Neutrophil (primary cell): Measurements from ENCODE around the gene CPLANE2.
A peak's percentile ranks its signal among the peaks of the same experiment; 100 is the strongest.
"Not testable (repeated sequence)": the region's sequence is repeated elsewhere in the genome, so short reads cannot be mapped to it uniquely, and the experiment has no call there.

Experiments used
- H3K27ac ChIP-seq: fragments of 200-600 bp; sonication (generic); 2 replicates; pipeline ENCODE4 v1.5.1; 2016; ENCODE audit warnings: mild to moderate bottlenecking, moderate library complexity
- H3K27me3 ChIP-seq: fragments of 200-600 bp; sonication (generic); 2 replicates; pipeline ENCODE4 v1.6.0; 2016; ENCODE audit warnings: mild to moderate bottlenecking
- H3K36me3 ChIP-seq: fragments of 200-600 bp; sonication (generic); 2 replicates; pipeline ENCODE4 v1.5.1; 2017
- H3K4me1 ChIP-seq, 2 experiments: fragments of 200-600 bp in 1 of 2; sonication (generic) in 1 of 2; 1 replicate in 1 of 2; 2 replicates in 1 of 2; pipeline versions ENCODE4 v1.5.1 to v1.6.1; 2013 to 2016; ENCODE audit warnings: low read depth in 1 of 2, low read length in 1 of 2, mild to moderate bottlenecking in 1 of 2, moderate library complexity in 1 of 2; ENCODE audit not compliant: control insufficient read depth in 1 of 2, insufficient read depth in 1 of 2
- H3K4me3 ChIP-seq, 2 experiments: fragments of 200-600 bp in 1 of 2; sonication (generic) in 1 of 2; 1 replicate in 1 of 2; 2 replicates in 1 of 2; pipeline ENCODE4 v1.5.1; 2013 to 2016; ENCODE audit warnings: low read depth in 1 of 2, low read length in 1 of 2, mild to moderate bottlenecking in 1 of 2, moderate library complexity in 1 of 2
- H3K9me3 ChIP-seq: fragments of 200-600 bp; sonication (generic); 2 replicates; pipeline ENCODE4 v1.5.1; 2016
- TF ChIP-seq, protein P1 (sequence below): fragments of 200-600 bp; sonication (generic); IDR thresholded peaks from 2 replicates; pipeline ENCODE4 v1.5.1; 2016; ENCODE audit warnings: antibody characterized with exemption

CPLANE2 gene

GRCh38 chr1:16248007-16248436 is 11.0 kb upstream of the CPLANE2 start:
- H3K27ac ChIP-seq = peak overlapping the region; percentile 40

GRCh38 chr1:16247441-16247840 is 10.5 kb upstream of the CPLANE2 start:
- Histone ChIP-seq H3K27ac (no peak overlapping the region), H3K4me1 (peaks cover 6 to 8% of the 10 kb centered on the region in 2 experiments), H3K27me3 (no peaks in the 10 kb centered on the region), H3K9me3 (no peaks in the 10 kb centered on the region), H3K4me3 (no peak overlapping the region), H3K36me3 (peaks cover 37% of the 10 kb centered on the region)
- TF ChIP-seq, protein P1, sequence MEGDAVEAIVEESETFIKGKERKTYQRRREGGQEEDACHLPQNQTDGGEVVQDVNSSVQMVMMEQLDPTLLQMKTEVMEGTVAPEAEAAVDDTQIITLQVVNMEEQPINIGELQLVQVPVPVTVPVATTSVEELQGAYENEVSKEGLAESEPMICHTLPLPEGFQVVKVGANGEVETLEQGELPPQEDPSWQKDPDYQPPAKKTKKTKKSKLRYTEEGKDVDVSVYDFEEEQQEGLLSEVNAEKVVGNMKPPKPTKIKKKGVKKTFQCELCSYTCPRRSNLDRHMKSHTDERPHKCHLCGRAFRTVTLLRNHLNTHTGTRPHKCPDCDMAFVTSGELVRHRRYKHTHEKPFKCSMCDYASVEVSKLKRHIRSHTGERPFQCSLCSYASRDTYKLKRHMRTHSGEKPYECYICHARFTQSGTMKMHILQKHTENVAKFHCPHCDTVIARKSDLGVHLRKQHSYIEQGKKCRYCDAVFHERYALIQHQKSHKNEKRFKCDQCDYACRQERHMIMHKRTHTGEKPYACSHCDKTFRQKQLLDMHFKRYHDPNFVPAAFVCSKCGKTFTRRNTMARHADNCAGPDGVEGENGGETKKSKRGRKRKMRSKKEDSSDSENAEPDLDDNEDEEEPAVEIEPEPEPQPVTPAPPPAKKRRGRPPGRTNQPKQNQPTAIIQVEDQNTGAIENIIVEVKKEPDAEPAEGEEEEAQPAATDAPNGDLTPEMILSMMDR = no peak

More at GRCh38 chr1:16248007-16248436, 11.0 kb upstream of the CPLANE2 start:
- H3K4me1 ChIP-seq = peaks cover 6 to 8% of the 10 kb centered on the region in 2 experiments
- TF ChIP-seq, protein P1 = no peak
- no peaks in the 10 kb centered on the region for H3K9me3 ChIP-seq
- H3K27me3 ChIP-seq = no peaks in the 10 kb centered on the region
- no peak overlapping the region for H3K4me3 ChIP-seq
- peaks cover 43% of the 10 kb centered on the region for H3K36me3 ChIP-seq

DNA sequence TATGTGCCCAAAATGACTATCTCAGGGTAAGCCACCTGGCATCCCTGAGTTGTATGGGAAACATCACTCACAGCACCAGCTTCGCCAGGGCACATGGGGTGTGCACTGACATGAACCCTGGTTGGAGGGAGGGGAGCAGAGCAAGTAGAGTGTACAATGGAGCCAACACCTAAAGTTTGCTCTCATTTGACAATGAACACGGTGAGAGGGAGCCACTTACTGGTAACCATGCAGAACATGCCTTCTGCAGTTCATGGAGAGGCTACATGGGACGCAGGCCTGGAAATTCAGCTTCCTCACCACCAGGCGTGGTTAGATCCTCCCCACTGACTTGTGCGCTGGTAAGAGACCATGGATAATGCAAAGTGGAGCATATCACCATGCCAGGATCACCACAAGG is 10.0 kb upstream of the CPLANE2 start:
- H3K27me3 ChIP-seq = no peaks in the 10 kb centered on the region
- peaks cover 6 to 8% of the 10 kb centered on the region in 2 experiments for H3K4me1 ChIP-seq
- H3K4me3 ChIP-seq = no peak overlapping the region
- H3K27ac ChIP-seq = no peak overlapping the region
- TF ChIP-seq, protein P1 = no peak
- peaks cover 32% of the 10 kb centered on the region for H3K36me3 ChIP-seq
- H3K9me3 ChIP-seq = no peaks in the 10 kb centered on the region

- H3K4me3 ChIP-seq, H3K27ac ChIP-seq, H3K27me3 ChIP-seq, H3K9me3 ChIP-seq, H3K4me1 ChIP-seq: not testable (repeated sequence)
- H3K36me3 ChIP-seq = peaks cover 25% of the 10 kb centered on the region
Measured at GRCh38 chr1:16246239-16246638, 9.3 kb upstream of the CPLANE2 start.

- Histone ChIP-seq H3K36me3 (peaks cover 19% of the 10 kb centered on the region), H3K27me3 (no peaks in the 10 kb centered on the region), H3K4me3 (no peak overlapping the region), H3K9me3 (no peaks in the 10 kb centered on the region), H3K27ac (no peak overlapping the region), H3K4me1 (peaks cover 6 to 8% of the 10 kb centered on the region in 2 experiments)
- TF ChIP-seq, protein P1 = no peak
Measured at GRCh38 chr1:16245476-16246196, 8.7 kb upstream of the CPLANE2 start.

DNA sequence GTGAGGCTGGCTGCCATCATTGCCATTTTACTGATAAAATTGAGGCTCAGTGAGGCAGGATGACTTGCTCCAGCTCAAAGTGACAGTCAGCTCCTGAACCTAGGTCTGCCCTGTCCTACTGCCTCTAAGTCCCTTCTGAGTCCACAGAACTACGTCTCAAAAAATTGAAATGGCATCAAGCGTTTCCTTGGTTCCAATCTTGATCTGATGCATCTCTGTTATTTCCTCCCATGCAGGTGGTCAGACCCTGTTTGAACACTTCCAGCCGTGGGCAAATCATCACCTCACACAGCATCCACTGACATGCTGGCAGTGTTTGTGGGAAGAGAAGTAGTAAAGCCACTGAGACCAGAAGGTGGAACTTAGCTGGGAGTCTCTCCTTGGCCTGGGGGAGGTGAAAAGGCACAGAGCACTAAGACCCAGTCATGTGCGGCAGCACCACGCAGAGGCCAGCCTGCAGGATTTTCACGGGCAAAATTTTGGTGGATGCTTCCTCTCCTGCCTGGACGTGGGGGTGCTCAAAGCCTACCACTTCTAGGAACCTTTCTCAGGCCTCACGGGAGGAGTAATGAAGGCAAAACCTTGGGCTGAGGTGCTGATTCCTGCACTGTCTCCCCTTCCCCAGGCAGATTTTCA is 7.8 kb upstream of the CPLANE2 start:
- H3K4me3 ChIP-seq = no peak overlapping the region
- no peaks in the 10 kb centered on the region for H3K27me3 ChIP-seq
- peaks cover under 1 to 1% of the 10 kb centered on the region in 2 experiments for H3K4me1 ChIP-seq
- no peaks in the 10 kb centered on the region for H3K9me3 ChIP-seq
- H3K36me3 ChIP-seq = peaks cover 17% of the 10 kb centered on the region
- H3K27ac ChIP-seq = no peak overlapping the region
- TF ChIP-seq, protein P1 = no peak
